Superior temporal gyrus (tissue), 1 donor: Measurements from ENCODE around the gene NCOR2.

Experiments
- DNase-seq: peaks from one replicate; pipeline ENCODE4 v3.0.0-alpha.2; 2016; ENCODE audit errors: extremely low spot score

Gene NCOR2

GRCh38 chr12:124560146-124560890 lies 7.1 kb downstream of the NCOR2 start:
- no peak for DNase-seq

GRCh38 chr12:124559182-124560017 lies 8.0 kb downstream of the NCOR2 start:
- no peak for DNase-seq

GRCh38 chr12:124558313-124558712 lies 9.1 kb downstream of the NCOR2 start:
- DNase-seq = no peak

DNA sequence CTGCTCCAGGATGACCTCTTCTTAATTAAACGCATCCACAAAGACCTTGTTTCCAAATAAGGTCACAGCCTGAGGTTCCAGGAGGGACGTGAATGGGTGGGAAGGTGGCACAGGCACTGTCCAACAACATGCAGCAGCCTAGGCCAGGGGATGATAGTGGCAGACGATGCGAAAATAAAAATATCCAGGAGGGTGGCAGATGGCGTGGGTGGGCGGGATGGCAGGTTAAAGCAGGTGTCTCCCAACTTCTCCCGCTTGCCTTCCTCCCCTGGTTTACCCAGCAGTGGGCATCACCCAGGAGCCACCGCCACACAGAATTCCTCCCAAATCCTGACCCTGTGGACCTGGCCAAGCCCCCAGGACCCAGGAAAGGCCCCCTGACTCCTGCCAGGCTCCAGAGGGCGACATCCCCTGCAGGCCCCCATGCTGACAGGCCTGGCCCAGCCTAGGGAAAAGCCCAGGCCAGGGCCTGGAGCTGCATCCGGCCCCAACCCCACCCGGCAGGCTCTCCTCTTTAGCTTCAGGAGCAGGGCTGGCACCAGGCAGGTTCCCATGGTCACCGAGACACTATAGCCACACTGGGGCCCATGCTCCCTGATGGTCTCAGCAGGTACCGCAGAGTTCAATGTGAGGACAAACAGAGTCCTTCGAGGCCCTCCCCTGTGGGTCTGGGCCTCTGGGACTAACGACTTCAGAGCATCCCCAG lies 9.7 kb downstream of the NCOR2 start:
- peak; percentile 4 for DNase-seq

DNA sequence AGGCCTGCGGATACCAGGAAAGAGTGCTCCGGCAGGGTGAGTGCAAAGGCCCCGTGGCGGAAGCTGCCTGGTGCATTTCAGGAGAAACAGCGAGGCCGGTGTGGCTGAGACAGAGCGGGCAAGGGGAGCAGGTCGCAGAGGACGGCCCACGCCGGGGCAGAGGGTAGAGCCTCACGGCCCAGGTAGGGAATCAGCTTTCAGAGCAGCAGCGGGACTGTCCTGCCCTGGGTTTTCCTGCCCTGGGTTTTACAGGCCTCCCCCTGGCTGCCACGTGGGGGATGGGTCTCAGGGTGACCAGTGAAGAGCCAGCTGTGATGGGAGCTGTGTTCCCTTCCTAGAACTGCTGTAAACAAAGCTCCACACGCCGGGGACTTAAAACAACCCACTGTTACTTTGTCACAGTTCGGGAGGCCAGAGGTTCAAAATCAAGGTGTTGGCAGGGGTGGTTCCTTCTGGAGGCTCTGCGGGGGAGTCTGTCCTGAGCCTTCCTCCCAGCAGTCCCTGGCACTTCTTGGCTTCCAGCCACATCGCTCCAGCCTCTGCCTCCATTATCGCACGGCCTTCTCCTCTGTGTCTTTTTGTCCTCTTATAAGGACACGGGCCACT lies 10.4 kb downstream of the NCOR2 start:
- peak; percentile 70 for DNase-seq

- no peak for DNase-seq
Observed at GRCh38 chr12:124556074-124556466, 11.3 kb downstream of the NCOR2 start.

- no peak for DNase-seq
Observed at GRCh38 chr12:124555168-124556073, 12.0 kb downstream of the NCOR2 start.

DNA sequence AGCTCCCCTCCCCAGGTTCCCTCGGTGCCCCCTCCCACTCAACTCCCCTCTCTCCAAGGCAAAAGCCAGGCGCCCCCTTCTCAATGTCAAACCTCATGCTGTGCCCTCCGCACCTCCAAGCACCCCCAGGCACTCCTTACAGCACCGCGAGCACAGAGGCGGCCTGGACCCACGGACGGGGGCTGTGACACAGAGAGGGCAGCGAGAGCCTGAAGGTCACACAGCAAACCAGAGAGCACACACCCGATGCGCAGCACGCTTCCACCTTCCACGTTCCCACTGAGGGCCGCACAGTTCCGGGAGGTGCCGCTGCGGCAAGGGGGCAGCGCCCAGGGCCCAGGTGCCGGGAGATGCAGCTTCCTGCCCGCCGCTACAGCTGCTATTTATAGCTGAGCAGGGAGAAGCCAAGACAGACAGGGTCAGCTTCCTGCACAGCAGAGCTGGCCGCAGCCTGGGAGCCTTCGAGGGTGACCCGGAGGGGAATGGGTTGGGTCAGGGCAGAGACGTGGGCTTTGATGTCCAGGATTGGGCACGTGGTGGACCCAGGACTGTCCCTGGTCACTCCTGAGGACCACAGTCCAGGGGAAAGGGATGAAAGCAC lies 12.9 kb downstream of the NCOR2 start:
- no peak for DNase-seq

- peak; percentile 4 for DNase-seq
Observed at GRCh38 chr12:124553862-124554428, 13.5 kb downstream of the NCOR2 start.

- DNase-seq = peak; percentile 47
Observed at GRCh38 chr12:124551268-124552144, 15.9 kb downstream of the NCOR2 start.

DNA sequence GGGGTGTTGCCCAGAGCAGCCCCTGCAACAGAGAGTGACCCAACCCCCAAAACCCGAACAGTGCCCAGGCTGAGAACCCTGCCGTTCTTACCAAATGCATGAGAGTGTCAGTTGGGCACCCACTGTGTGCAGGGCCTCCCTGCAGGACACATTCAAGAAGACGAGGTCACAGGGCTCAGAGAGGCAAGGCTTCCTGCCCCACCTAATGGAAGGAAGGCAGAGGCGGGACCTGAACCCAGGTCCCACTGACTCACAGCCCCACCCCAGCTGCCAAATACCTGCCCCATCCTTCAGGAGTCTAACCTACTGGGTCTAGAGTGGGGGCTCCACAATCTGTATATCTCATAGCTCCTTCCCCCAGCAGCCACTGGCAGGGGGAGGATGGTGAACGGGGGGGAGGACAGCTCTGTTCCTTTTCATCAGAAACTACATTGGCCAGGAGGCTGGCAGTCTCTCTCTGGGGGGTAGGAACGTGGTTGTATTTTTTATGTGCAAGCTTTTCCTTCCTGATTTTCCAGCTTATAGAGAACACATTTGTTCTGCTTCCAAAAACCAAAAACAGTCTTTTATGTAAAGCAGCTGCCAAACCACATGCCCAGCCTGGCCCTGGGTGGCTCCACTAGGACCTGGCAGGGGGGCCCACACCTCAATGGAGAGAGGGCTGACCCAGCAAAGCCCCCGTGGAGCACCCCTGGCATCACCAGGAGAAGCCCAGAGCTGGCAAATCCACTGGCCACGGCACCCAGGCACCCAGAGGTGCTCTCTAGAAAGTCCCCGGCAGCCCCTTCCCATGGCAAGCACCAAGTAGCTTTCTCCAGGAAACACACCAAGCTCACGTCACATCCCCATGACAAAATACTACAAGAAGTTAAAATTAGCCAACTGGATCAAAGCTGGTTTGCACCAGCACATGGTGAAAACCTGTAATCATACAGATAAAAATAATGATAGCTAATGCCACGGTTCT lies 17.0 kb downstream of the NCOR2 start:
- peak; percentile 71 for DNase-seq

DNA sequence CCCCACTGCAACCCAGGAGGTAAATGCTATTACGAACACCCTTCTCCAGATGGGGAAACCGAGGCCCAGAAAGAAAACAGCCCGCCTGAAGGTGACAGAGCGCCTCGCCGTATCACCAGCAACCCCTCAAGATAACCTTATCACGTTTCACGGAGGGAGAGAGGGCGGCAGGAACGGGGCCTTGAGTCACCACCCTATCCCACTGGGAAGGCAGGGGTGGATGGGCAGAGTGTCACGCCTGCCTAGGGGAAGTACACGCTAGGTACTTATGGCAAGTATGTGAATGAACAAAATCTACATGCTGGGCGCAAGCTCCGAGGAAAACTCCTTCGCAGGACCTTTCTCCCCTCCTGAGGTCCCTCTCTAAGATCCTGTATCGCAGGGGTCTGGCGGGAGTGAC lies 17.8 kb downstream of the NCOR2 start:
- DNase-seq = no peak

DNA sequence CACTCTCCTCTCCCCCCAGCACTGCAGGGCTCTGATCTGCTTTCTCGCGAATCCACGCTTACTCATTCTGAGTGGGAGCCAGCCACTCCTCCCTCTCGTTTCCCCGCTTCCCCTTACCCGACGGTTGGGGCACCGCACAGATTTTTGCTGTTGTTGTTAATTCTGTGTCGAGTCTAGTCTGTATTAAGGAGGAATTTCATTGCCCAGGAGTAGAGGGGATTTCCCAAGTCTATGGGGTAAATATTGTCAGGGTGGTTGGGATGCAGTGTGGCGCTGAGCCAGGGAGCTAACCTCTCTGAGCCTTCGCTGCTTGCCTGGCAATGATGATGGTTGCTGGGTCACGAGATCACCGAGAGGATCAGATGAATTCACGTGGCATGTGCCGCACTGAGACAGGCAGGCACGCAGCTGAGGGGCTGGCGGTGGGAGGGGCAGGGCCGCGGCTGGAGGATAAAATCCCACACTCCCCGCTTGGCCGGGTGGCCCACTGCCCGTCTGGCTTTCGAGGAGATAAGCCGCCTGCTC lies 18.5 kb downstream of the NCOR2 start:
- DNase-seq = peak; percentile 51

- no peak for DNase-seq
Observed at GRCh38 chr12:124547626-124548025, 19.8 kb downstream of the NCOR2 start.

DNA sequence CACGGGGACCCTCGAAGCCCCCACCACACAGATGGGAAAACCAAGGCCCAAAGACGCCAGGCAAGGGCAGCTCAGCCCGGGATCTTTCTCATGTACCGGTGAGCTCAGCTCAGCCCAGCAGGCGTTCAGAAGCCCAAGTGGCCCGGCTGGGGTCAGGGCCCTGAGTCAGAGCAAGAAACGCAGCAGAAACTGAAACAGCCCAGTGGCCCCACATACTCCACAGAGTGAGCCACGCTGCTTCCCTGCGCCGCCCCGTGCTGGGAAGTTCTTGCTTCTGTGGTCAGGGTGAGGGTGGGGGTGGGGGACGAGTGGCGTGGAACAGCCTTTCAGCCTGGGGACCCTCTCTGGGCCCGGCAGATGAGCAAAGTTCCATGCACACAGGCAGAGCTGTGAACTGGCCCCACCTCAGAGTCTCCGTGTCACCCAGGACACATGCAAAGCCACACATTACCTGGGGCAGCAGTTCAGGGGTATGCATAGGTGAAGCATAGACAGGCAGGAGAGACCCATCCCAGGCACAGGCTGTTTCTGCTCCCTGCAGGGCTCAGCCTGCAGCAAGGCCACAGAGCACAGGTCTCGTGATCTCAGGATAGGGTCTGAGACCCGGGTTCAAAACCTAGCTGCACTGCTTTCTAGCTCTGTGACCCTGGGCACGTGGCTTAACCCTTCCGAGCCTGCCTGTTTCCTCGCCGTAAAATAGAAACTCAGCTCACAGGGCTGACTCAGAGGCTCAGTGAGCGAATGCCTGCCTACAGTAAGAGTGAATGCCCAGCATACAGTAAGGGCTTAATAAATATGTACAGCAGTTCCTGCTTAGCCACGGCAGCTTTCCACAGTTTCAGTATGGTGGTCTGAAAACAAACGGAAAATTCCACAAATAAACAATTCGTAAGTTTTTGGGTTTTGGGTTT lies 21.6 kb downstream of the NCOR2 start:
- DNase-seq = no peak

DNA sequence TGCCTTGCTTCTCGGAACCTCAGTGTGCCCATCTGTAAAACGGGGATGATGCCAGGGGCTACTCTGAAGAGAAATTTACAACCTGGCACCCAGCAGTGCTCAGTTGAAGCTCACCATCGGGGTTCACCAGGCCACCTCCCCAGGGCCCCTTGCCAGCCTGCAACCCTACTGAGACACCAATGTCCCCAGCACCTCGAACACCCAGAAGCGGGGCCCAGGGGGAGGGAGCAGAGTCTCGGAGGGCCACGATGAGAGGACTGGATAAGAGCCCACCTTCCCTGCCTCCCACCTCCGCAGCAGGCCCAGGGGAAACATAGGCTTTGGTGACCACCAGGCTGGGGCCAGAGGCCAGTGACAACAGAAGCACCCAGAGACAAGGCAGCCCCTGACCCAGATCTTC lies 22.4 kb downstream of the NCOR2 start:
- no peak for DNase-seq
